ENCODE results near the gene BHLHE40. TPM values are rescaled to one million over a fixed set of nuclear protein-coding genes. Genes with fewer than 3 reads are reported as not detected.

Gene BHLHE40
- total RNA-seq, 1 experiment from 2014 or later, result 81.6 TPM

DNA sequence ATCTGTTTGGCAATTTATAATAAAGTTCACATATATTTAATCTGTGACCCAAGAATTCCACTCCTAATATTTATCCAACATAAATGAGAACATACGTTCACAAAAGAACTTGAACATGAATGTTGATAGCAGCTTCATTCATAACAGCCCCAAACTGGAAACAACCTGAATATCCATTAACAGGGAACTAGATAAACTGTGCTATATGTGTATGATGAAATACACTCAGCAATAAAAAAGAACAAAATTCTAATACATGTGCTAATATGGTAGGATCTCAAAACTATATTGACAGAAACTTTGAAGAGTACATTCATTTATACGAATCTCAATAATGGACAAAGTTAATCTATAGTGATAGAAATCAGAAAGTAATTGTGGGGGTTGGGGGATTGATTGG, 5.1 kb upstream of the BHLHE40 start:
- no peak overlapping the region for H3K4me2 ChIP-seq (ENCODE audit: low read length)
- no peaks in the 10 kb centered on the region for H3K27me3 ChIP-seq (ENCODE audit: insufficient read depth, low read length)
- H3K4me1 ChIP-seq (ENCODE audit: control insufficient read depth in 1 of 2, insufficient read depth in 2 of 2, low read length in 2 of 2), result peaks cover 20 to 34% of the 10 kb centered on the region in 2 experiments
- H3K9me3 ChIP-seq (ENCODE audit: control insufficient read depth in 1 of 2, insufficient read depth in 1 of 2, low read depth in 1 of 2, low read length in 2 of 2), result no peaks in the 10 kb centered on the region
- no peaks in the 10 kb centered on the region for H3K9me2 ChIP-seq (ENCODE audit: insufficient read depth)
- DNase-seq (ENCODE audit: low read depth, low spot score) (no peak), ATAC-seq (no peak)
- H4K20me1 ChIP-seq (ENCODE audit: insufficient read depth), result no peaks in the 10 kb centered on the region
- H3K79me2 ChIP-seq (ENCODE audit: insufficient read depth, low read length), result no peaks in the 10 kb centered on the region
- ChIA-PET POLR2A (no interaction called here), CTCF (no interaction called here), RAD21 (ENCODE audit: low non-redundant PET in 1 of 2, low total read pairs in 2 of 2, uncharacterized antibody in 2 of 2, unreplicated experiment in 2 of 2) (no interaction called here)
- no peak overlapping the region for H3K9ac ChIP-seq (ENCODE audit: low read length)
- no peaks in the 10 kb centered on the region for H3K36me3 ChIP-seq (ENCODE audit: control insufficient read depth in 1 of 2, insufficient read depth in 2 of 2, low read length in 2 of 2)
- BruUV-seq (replicated peaks), result no TSS peak
- intact Hi-C loops (cut with micrococcal nuclease), result no loop called here
- TF ChIP-seq TCF7L2 (IDR thresholded peaks at IDR 0.05; ENCODE audit: borderline replicate concordance, extremely low read depth, insufficient read depth, insufficient read length) (no peak), EZH2 (IDR thresholded peaks at IDR 0.05) (no peak), SRF (IDR thresholded peaks at IDR 0.05; ENCODE audit: low read depth) (no peak), ELF1 (IDR thresholded peaks at IDR 0.05; ENCODE audit: borderline replicate concordance, low read depth) (no peak), POLR2AphosphoS5 (IDR thresholded peaks at IDR 0.05; ENCODE audit: low read depth, low read length) (no peak), EGR1 (IDR thresholded peaks at IDR 0.05; ENCODE audit: low read depth) (no peak), POLR2A (IDR thresholded peaks at IDR 0.05; ENCODE audit: borderline replicate concordance, extremely low read depth, insufficient read depth, insufficient read length) (no peak), ZFX (IDR thresholded peaks at IDR 0.05) (no peak), EZH2phosphoT487 (IDR thresholded peaks at IDR 0.05; ENCODE audit: borderline replicate concordance) (no peak), CBX3 (IDR thresholded peaks at IDR 0.05; ENCODE audit: low read depth) (no peak), ZNF274 (IDR thresholded peaks at IDR 0.05; ENCODE audit: low read depth, low read length) (no peak), RAD21 (IDR thresholded peaks at IDR 0.05; ENCODE audit: low read depth) (no peak)
- TF ChIP-seq, protein P1, sequence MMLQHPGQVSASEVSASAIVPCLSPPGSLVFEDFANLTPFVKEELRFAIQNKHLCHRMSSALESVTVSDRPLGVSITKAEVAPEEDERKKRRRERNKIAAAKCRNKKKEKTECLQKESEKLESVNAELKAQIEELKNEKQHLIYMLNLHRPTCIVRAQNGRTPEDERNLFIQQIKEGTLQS (IDR thresholded peaks at IDR 0.05), result no peak
- TF ChIP-seq, protein P2, sequence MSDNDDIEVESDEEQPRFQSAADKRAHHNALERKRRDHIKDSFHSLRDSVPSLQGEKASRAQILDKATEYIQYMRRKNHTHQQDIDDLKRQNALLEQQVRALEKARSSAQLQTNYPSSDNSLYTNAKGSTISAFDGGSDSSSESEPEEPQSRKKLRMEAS (IDR thresholded peaks at IDR 0.05), result no peak
- TF ChIP-seq, protein P3, sequence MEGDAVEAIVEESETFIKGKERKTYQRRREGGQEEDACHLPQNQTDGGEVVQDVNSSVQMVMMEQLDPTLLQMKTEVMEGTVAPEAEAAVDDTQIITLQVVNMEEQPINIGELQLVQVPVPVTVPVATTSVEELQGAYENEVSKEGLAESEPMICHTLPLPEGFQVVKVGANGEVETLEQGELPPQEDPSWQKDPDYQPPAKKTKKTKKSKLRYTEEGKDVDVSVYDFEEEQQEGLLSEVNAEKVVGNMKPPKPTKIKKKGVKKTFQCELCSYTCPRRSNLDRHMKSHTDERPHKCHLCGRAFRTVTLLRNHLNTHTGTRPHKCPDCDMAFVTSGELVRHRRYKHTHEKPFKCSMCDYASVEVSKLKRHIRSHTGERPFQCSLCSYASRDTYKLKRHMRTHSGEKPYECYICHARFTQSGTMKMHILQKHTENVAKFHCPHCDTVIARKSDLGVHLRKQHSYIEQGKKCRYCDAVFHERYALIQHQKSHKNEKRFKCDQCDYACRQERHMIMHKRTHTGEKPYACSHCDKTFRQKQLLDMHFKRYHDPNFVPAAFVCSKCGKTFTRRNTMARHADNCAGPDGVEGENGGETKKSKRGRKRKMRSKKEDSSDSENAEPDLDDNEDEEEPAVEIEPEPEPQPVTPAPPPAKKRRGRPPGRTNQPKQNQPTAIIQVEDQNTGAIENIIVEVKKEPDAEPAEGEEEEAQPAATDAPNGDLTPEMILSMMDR (IDR thresholded peaks at IDR 0.05 in 2 of 3, conservative IDR thresholded peaks at IDR 0.05 in 1 of 3; ENCODE audit: borderline replicate concordance in 1 of 3, insufficient read depth in 1 of 3, low read depth in 2 of 3, low read length in 2 of 3), result no peak
- TF ChIP-seq, protein P4, sequence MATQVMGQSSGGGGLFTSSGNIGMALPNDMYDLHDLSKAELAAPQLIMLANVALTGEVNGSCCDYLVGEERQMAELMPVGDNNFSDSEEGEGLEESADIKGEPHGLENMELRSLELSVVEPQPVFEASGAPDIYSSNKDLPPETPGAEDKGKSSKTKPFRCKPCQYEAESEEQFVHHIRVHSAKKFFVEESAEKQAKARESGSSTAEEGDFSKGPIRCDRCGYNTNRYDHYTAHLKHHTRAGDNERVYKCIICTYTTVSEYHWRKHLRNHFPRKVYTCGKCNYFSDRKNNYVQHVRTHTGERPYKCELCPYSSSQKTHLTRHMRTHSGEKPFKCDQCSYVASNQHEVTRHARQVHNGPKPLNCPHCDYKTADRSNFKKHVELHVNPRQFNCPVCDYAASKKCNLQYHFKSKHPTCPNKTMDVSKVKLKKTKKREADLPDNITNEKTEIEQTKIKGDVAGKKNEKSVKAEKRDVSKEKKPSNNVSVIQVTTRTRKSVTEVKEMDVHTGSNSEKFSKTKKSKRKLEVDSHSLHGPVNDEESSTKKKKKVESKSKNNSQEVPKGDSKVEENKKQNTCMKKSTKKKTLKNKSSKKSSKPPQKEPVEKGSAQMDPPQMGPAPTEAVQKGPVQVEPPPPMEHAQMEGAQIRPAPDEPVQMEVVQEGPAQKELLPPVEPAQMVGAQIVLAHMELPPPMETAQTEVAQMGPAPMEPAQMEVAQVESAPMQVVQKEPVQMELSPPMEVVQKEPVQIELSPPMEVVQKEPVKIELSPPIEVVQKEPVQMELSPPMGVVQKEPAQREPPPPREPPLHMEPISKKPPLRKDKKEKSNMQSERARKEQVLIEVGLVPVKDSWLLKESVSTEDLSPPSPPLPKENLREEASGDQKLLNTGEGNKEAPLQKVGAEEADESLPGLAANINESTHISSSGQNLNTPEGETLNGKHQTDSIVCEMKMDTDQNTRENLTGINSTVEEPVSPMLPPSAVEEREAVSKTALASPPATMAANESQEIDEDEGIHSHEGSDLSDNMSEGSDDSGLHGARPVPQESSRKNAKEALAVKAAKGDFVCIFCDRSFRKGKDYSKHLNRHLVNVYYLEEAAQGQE (IDR thresholded peaks at IDR 0.05; ENCODE audit: low read depth), result no peak
- H3K4me3 ChIP-seq (replicated peaks in 1 of 2; ENCODE audit: low read depth in 1 of 2, low read length in 2 of 2), result no peak overlapping the region
- peak overlapping the region; percentile 6 for H2AFZ ChIP-seq (ENCODE audit: low read depth, low read length, poor library complexity, severe bottlenecking)
- H3K27ac ChIP-seq (ENCODE audit: low read depth, low read length), result no peak overlapping the region

Data from HCT116 (cell line).